Parathyroid adenoma (tissue), 2 donors: Measurements from ENCODE around the gene S100A10.

ENCODE experiments used
- H2AFZ ChIP-seq: fragments of 300-600 bp; sonication (generic); one replicate; pipeline ENCODE4 v1.7.0; 2017; ENCODE audit warnings: antibody characterized with exemption, mild to moderate bottlenecking
- H3K27ac ChIP-seq: fragments of 300-600 bp; sonication (generic); one replicate; pipeline ENCODE4 v1.7.0; 2017
- H3K27me3 ChIP-seq: fragments of 300-600 bp; sonication (generic); one replicate; pipeline ENCODE4 v1.7.0; 2017; ENCODE audit warnings: low read length; ENCODE audit not compliant: control insufficient read depth, insufficient read depth
- H3K36me3 ChIP-seq: fragments of 300-600 bp; sonication (generic); one replicate; pipeline ENCODE4 v1.7.0; 2017; ENCODE audit warnings: low read length; ENCODE audit not compliant: control insufficient read depth, insufficient read depth
- H3K4me1 ChIP-seq: fragments of 300-600 bp; sonication (generic); one replicate; pipeline ENCODE4 v1.7.0; 2017; ENCODE audit warnings: control low read depth
- H3K4me2 ChIP-seq: fragments of 300-600 bp; sonication (generic); one replicate; pipeline ENCODE4 v1.7.0; 2017; ENCODE audit warnings: low read length
- H3K4me3 ChIP-seq: fragments of 300-600 bp; sonication (generic); one replicate; pipeline ENCODE4 v1.7.0; 2017; ENCODE audit warnings: low read depth, low read length
- H3K79me2 ChIP-seq: fragments of 300-600 bp; sonication (generic); one replicate; pipeline ENCODE4 v1.7.0; 2017; ENCODE audit warnings: control low read depth
- H3K9ac ChIP-seq: fragments of 300-600 bp; sonication (generic); one replicate; pipeline ENCODE4 v1.7.0; 2017; ENCODE audit warnings: mild to moderate bottlenecking
- H3K9me3 ChIP-seq: fragments of 300-600 bp; sonication (generic); one replicate; pipeline ENCODE4 v1.7.0; 2017; ENCODE audit warnings: low read length; ENCODE audit not compliant: control insufficient read depth
- TF ChIP-seq, protein P1 (sequence below): fragments of 300-600 bp; sonication (generic); IDR thresholded peaks from one replicate; pipeline ENCODE4 v1.7.0; 2017; ENCODE audit warnings: antibody characterized with exemption, mild to moderate bottlenecking
- donor health status: primary hyperparathyroidism.

Gene S100A10

DNA sequence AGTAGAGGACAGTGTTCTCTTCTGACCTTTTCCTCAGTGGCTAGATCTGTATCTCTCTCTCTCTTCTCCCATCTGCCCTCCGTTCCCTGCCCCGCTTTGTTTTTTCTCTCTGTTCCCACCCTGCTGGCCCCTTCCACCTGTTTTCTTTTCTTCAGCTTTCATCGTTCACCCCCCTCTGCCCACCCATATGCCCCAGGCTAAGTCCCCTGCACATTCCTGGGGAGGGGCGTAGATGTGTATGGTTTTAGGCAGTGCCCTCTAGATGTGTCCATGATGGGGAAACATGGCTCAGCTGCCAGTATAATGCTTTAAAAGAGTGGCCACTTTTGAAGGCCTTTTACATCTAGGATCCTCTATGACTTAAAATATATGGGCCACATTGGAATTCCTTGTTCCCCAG is 29.6 kb upstream of the S100A10 start:
- no peaks in the 10 kb centered on the region for H3K4me1 ChIP-seq
- no peaks in the 10 kb centered on the region for H3K79me2 ChIP-seq
- no peaks in the 10 kb centered on the region for H3K9me3 ChIP-seq
- no peak overlapping the region for H3K9ac ChIP-seq
- H3K36me3 ChIP-seq, result no peaks in the 10 kb centered on the region
- TF ChIP-seq, protein P1, sequence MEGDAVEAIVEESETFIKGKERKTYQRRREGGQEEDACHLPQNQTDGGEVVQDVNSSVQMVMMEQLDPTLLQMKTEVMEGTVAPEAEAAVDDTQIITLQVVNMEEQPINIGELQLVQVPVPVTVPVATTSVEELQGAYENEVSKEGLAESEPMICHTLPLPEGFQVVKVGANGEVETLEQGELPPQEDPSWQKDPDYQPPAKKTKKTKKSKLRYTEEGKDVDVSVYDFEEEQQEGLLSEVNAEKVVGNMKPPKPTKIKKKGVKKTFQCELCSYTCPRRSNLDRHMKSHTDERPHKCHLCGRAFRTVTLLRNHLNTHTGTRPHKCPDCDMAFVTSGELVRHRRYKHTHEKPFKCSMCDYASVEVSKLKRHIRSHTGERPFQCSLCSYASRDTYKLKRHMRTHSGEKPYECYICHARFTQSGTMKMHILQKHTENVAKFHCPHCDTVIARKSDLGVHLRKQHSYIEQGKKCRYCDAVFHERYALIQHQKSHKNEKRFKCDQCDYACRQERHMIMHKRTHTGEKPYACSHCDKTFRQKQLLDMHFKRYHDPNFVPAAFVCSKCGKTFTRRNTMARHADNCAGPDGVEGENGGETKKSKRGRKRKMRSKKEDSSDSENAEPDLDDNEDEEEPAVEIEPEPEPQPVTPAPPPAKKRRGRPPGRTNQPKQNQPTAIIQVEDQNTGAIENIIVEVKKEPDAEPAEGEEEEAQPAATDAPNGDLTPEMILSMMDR, result no peak
- H3K27me3 ChIP-seq, result no peaks in the 10 kb centered on the region
- H3K27ac ChIP-seq, result no peak overlapping the region
- no peak overlapping the region for H3K4me3 ChIP-seq
- H3K4me2 ChIP-seq, result no peak overlapping the region
- H2AFZ ChIP-seq, result no peak overlapping the region

DNA sequence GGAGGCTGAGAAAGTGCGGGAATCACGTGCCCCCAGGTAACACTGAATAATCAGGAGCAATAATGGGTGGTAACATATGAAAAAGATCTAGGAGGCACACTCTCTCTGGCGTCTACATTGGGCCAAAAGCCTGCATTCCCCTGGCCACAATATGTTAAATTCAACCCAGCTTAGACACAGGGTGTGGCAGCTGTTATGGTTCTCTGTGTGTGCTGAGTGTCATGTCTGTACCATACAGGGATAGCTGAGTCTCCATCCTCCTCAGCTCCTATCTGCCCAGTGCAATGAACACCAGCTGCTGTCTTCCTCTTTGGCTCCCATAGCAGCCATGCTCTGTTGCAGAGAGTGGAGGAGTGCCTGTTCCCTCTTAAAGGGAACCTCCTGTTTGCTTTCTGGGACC is 28.8 kb upstream of the S100A10 start:
- Histone ChIP-seq H3K27ac (no peak overlapping the region), H3K4me2 (no peak overlapping the region), H3K36me3 (no peaks in the 10 kb centered on the region), H3K27me3 (no peaks in the 10 kb centered on the region), H3K9ac (no peak overlapping the region), H3K4me1 (no peaks in the 10 kb centered on the region), H3K9me3 (no peaks in the 10 kb centered on the region), H3K79me2 (no peaks in the 10 kb centered on the region), H3K4me3 (no peak overlapping the region), H2AFZ (no peak overlapping the region)
- TF ChIP-seq, protein P1, result no peak

DNA sequence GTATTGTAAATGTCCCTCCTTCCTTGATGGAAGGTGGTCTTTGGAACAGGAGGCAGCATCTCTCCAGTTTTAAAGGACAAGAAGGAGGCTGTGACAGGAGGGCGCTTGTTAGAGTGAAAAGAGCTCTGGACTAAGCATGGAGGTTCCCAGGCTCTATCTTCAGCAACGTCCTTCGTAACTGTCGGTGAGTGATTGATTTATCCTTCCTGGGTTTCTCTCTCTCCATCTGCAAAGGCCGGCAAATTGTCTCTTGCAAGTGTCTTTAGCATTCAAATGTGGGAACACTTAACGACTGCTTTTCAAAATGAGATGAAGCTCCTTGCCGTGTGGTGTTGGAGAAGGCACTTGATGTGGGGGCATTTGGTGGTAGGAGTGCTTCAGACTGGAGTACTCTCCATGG is 27.9 kb upstream of the S100A10 start:
- no peaks in the 10 kb centered on the region for H3K36me3 ChIP-seq
- H3K9ac ChIP-seq, result no peak overlapping the region
- no peaks in the 10 kb centered on the region for H3K27me3 ChIP-seq
- no peaks in the 10 kb centered on the region for H3K4me1 ChIP-seq
- H3K27ac ChIP-seq, result no peak overlapping the region
- H3K4me2 ChIP-seq, result no peak overlapping the region
- no peak overlapping the region for H2AFZ ChIP-seq
- no peaks in the 10 kb centered on the region for H3K9me3 ChIP-seq
- TF ChIP-seq, protein P1, result no peak
- no peak overlapping the region for H3K4me3 ChIP-seq
- no peaks in the 10 kb centered on the region for H3K79me2 ChIP-seq

DNA sequence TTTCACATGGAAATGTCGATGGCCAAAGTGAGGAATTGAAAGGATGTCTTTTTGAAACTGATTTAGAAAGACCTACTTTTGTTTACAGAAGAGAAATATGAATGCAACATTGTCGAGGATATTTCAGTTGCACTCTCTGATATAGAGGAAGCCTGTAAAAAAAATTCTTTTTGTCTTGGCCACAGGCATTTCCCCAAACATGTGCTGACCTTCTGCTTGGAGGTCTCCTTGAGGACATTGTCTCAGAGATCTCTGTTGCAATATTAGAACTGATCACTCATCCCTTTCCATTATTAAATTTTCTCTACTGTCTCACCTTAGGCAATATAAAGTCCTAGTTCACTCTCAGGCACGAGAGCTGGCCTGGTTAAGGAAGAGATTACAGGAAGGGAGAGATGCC is 27.2 kb upstream of the S100A10 start:
- no peaks in the 10 kb centered on the region for H3K27me3 ChIP-seq
- TF ChIP-seq, protein P1, result no peak
- no peaks in the 10 kb centered on the region for H3K36me3 ChIP-seq
- H3K4me3 ChIP-seq, result no peak overlapping the region
- H3K4me2 ChIP-seq, result no peak overlapping the region
- H3K4me1 ChIP-seq, result no peaks in the 10 kb centered on the region
- H3K27ac ChIP-seq, result no peak overlapping the region
- no peak overlapping the region for H2AFZ ChIP-seq
- H3K9ac ChIP-seq, result no peak overlapping the region
- H3K9me3 ChIP-seq, result no peaks in the 10 kb centered on the region
- no peaks in the 10 kb centered on the region for H3K79me2 ChIP-seq

DNA sequence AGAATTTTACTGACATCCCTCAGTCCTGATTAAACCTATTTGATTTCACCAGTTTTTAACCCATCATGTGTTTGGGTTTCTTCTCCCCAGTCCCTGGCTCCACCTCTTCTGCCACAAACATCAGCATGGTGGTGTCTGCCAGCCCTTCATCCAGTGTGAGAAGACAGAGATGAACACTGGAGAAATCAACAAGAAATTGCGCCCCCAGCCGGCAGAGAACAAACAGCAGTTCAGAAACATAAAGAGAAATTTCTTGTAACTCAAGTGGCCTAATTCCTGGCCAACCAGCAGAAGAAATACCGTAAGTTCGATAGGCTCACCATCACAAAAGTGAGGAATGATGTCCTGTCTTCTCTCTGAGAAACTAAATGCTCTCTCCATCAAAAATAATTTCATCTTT is 24.9 kb upstream of the S100A10 start:
- Histone ChIP-seq H2AFZ (no peak overlapping the region), H3K4me3 (no peak overlapping the region), H3K9ac (no peak overlapping the region), H3K4me2 (no peak overlapping the region), H3K27ac (no peak overlapping the region), H3K79me2 (no peaks in the 10 kb centered on the region), H3K36me3 (no peaks in the 10 kb centered on the region), H3K4me1 (no peaks in the 10 kb centered on the region), H3K9me3 (no peaks in the 10 kb centered on the region), H3K27me3 (no peaks in the 10 kb centered on the region)
- TF ChIP-seq, protein P1, result no peak
